Occipital lobe (tissue), 2 donors: ENCODE measurements around the gene UGT1A4. TPM values are rescaled to one million over a fixed set of nuclear protein-coding genes. Genes with fewer than 3 reads are reported as not detected.

Experiments used
- DNase-seq: peaks from one replicate; lab custom pipeline; 2025; lab: John Stamatoyannopoulos, UW
- total RNA-seq: library from RNA; depleted of rRNA; stranded (reverse); fragments of >200 nt; gene quantifications from one replicate; pipeline ENCODE4 v1.2.3, GENCODE V29; 2014

The UGT1A4 gene
- total RNA-seq, 1 donor from 2014 or later = not detected

DNA sequence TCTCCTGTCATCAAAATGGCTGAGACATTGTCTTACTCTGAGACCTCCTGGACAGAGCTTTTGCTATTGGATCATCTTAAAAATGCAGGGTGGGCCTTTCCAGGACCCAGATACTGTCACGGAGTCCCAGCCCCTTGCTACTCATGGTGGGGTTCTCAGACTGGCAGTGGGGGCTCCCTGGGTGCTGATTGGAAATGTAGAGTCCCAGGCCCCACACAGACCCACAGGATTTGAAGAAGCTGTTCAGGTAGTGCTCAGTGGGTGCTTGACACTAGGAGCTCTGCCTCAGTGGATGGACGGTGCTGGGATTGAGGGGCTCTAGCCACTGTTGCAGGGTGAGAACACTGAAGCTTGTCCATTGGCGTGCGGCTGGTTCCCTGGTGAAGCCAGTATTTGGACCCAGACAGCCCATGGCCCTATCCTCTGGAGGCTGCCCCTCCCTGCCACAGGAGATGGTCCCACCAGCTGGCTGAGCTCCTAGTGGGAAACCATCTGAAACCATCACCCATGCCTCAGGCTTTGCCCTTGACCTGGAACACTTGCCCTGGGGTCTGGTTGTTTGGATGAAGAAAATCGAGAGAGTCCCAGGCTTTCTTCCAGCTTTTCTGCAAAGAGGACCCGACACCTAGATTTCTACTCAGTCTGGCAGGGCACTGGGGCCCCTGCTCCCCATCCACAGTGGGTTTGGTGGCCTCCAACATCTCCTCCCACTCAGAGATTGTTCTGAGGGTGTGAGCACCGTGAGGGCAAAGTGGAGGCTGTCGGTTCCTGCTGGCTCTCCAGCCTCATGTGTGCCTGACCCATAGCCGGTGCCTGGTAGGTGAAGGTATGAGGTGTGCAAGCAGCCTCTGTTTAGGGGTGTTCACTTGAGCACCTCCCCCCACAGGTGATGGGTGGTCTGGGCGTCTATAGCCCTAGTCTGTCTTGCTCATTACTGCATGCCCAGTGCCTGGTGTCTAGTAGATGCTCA lies 89.7 kb downstream of the UGT1A4 start:
- DNase-seq = no peak

DNA sequence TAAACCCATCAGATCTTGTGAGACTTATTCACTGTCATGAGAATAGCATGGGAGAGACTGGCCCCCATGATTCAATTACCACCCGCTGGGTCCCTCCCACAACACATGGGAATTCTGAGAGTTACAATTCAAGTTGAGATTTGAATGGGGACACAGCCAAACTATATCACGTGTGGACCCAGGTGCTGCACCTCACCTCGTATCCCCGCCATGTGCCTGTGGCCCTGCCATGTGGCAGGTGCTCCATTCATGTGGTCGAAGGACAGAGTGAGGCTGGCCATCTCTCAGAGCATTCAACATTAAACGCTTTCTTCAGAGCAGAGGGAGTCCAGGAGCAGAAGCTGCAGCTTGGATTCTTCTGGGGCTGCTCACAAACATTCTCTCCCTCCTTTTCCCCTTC lies 91.8 kb downstream of the UGT1A4 start:
- no peak for DNase-seq

DNA sequence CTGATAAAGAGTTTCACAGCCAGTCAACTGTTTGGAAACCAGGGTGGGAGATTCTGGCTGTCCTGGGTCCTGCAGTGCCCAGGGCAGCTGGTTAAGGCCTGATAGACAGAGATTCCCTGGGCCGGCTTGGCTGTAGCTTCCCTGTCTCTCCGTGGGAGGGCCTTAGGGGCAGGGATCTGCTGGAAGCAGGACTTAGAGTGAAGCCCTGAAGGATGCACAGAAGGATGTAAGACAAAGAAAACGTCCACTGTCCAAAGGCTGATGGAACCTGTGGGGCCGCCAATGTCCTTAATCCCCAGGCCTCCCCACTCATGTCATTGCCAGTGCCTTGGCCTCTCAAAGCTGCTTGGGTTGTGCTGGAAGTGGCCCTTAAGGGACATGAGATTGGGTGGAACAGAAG lies 92.6 kb downstream of the UGT1A4 start:
- no peak for DNase-seq

GRCh38 chr2:233811732-233812131 lies 93.2 kb downstream of the UGT1A4 start:
- DNase-seq = no peak

- DNase-seq = no peak
Observed at GRCh38 chr2:233813236-233814055, 94.9 kb downstream of the UGT1A4 start.

DNA sequence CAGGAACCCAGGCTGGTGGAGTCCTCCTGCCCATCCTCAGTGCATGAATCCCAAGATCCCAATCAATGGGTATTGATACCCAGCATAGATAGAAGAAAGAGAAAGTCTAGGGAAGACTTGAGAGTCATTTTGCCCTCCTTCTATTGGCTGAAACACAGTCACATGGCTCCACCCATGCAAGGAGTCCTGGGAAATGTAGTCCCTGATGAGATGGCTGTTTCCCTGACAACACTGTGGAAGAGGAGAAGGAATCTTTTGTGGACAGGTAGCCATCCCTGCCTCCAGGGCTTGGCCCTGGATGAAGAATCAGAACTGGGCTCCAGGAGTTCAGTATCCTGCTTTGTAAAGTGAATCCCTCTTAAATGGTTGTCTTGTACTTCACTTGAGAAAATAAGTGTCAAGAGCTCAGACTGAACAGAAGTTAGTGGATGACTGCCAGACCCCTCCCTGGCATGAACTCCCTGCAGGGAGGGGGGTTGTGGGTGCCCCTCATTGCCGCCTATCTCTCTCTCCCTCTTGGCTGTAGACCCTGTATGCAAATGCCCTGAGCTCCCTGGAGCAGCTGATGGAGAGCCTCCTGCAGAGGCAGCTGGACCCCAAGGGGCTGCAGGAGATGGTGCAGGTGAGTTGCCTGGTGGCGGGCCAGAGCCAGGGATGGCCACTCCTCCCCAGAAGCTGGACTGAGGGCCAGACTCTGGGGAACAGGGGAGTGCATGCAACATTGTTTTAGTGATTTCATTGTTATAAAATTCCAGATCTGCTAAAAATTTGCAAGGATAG lies 95.7 kb downstream of the UGT1A4 start:
- no peak for DNase-seq

GRCh38 chr2:233815861-233816260 lies 97.3 kb downstream of the UGT1A4 start:
- no peak for DNase-seq

DNA sequence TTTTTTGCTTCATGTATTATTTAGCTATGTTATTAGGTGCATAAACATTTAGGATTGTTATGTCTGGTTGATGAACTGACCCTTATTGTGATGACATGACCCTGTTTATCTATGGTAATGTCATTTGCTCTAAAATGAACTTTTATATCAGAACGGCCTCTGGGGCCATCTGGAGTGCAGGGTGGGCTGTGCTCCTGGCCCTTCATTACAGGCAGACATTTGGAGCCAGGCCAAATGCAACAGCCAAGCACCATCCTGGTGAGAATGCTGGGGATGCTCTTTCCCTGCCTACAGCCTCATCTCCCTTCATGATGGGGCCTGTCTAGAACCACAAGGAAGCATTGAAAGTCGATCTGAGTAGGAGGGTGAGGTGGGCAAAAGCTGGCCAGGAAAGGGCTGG lies 97.8 kb downstream of the UGT1A4 start:
- no peak for DNase-seq

GRCh38 chr2:233816771-233817170 lies 98.2 kb downstream of the UGT1A4 start:
- no peak for DNase-seq

- no peak for DNase-seq
Observed at GRCh38 chr2:233817361-233817911, 98.9 kb downstream of the UGT1A4 start.

DNA sequence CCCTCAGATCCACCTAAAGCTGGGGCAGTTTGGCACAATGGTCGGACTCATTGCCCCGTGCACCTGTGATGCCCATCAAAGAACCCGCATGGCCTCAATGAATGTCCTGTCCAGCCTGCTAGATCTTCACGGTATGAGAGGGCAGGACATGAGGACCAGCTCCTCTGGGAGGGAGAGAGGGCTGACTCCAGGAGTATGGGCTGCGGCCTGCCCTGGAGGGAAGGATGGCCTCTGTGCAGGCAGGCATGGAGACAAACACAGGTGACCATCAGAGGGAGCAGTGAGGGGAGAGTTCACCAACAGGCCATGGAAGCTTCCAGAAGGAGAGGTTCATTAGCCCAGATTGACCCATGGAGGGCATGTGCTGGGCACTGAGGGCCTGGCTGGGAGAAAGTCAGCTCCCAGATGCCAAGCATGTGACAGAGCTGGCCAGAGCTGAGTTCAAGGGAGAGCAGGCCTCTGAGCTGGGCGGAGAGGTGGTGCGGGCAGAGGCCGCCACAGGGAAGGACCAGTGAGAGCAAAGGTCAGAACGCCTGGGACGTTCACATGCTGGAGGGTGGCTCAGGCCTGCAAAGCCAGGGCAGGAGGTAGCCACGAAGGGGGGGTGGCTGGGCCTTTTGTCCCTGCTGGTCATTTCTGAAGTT lies 99.6 kb downstream of the UGT1A4 start:
- DNase-seq = no peak

DNA sequence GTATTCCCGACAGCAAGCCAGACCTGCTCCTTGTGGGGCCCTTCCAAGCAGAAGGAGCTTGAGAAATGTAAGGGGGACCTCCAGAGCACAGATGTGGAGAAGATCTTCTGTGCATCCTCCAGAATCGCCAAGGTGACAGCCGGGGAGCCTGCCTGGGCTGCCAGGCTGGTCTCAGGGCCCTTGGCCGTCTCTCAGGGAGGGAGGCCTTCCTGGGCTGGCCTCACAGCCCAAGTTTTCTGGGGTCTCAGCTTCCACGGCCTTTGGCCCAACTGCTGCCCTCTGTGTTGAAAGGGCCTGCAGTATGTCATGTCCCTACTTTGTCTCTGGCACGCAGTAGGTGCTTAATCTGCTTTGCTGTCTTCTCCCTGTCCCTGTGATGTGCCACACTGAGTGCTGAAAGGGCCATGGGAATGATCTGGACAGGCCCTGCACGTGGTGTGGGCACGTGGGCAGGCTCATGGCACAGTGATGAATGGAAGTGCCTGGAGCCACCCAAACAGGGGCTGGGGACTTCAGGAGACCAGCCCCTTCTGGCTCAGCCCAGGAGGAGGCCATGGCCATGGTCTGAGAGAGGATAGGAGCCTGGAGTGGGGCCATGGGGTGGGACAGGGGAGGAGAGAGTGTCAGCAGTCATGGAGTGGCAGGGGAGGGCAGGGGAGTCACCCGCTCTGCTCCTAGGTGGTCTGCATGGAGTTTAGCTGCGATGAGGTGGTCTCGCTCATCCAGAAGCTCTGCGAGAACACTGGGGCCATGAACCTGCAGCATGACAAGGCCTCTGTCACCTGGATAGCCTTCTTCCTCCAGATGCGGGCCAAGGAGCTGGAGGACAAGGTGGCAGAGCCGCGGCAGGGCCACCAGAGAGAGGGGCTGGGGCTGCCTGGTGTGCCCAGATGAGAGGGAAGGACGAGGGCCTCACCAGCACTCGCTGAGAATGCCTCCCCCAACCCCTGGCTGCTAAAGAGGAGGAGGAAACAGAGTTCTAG lies 100.4 kb downstream of the UGT1A4 start:
- no peak for DNase-seq

DNA sequence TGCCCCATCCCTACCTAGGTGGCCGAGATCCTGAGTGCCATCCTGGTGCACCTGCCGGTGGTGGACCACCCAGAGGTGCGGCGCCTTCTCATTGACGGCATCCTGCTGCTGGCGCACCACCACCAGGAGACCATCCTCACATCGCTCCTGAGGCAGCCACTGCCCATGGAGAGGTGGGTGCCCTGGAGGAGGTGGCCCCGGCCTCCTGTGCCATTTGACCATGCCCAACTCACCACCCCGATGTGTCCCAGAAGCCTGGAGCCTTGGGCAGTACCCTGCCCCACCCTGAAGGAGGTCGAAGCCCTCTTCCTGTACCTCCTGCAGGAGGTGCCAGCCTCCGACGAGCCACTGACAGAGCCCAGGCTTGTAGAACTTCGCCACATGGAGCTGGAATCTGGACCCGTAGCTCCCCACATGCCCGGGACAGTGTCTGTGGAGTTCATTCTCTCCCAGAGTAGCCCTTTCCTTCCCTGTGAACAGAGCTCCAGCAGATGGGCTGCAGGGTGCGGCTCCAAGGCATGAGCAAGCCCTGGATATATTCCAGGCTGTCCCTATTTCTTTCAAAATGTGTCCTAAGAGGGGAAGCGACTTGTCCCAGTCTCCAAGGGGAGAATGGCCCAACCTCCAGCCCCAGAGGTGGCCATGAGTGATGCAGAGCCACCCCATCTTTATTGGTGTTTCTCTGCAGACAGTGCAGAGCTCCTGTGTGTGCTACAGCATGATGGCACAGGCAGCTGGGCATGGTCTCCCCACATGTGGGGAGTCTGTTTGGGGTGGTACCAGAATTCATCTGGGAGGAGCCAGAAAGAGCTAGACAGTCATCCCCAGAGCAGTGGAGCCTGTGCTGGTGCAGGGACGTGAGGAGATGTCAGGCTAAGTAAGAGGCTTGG lies 101.6 kb downstream of the UGT1A4 start:
- no peak for DNase-seq

- no peak for DNase-seq
Observed at GRCh38 chr2:233820774-233821105, 102.2 kb downstream of the UGT1A4 start.

DNA sequence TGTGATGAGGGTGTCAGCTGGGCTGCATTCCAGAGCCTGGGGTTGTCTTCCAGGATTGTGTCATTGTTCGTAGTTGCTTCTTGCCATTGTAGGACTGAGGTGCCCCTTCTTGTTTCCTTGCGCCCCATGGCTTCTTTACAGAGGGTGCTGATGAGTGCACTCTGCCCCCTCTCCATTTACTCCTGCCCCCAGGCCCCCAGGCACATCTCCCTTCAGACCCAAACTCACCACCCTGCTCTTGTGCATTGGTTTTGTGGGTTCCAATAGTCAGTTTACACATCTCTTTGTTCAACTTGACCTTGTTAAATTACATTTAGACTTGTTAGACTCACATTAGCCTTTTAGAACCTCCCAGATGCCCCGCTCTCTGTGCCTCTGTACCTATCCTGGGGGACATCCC lies 102.7 kb downstream of the UGT1A4 start:
- DNase-seq = no peak

DNA sequence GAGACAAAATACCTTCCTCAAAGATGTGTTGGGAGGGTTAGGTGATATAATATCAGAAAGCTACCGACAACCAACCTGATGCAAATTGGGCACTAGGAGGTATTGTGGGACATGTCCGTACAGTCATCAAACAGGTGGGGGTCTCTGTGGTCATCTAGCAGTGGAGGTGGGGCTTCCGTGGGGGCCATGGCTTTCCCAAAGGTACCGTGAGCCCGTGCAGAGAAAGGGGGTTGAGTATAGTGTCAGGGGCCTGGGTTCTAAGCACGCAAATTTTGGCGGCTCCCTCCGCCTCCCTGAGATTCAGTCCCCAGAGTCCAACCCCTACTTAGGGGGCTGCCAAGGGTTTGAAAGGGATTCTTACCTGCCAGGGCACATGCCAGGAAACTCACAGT lies 103.2 kb downstream of the UGT1A4 start:
- DNase-seq = no peak

DNA sequence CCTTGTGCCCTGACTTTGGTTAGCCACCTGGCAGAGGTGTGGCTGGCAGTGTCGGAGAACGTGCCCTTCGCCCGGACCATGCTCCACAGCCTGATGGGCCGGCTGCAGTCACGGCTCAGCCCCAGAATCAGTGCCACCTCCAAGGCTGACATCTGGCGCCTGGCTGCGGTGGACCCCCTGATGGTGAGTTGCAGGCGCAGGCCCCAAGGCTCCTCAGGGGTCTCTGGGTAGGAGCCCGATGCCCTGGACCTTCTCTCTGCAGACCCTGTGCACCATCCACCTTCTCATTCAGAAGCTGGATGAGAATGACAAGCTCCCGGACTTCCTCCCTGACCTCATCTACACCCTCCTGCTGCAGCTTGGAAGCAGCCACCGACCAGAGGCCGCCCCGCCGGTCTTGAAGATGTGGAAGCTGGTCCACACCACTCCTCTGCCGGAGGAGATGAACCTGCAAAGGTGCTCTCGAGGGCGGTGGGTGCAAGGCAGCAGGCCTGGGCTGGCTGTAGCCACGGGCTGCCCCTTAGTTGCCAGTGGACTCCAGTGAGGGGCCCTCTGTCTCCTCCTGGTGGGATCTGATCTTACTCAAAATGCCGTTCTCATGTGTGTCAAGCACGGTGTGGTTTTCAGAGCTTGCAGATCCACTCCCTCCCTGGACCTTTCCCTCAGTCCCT lies 103.7 kb downstream of the UGT1A4 start:
- no peak for DNase-seq
